H9 (cell line): Measurements from ENCODE around the gene TRABD. TPM values are rescaled to one million over a fixed set of nuclear protein-coding genes. Genes with fewer than 3 reads are reported as not detected.

Experiments used
- DNase-seq: peaks from one replicate; pipeline ENCODE4 v3.0.0-alpha.2; 2017
- H2AFZ ChIP-seq: one replicate; pipeline ENCODE4 v1.6.1; 2013; ENCODE audit warnings: mild to moderate bottlenecking, low read length, control low read depth, moderate library complexity
- H2AK5ac ChIP-seq: 2 replicates; pipeline ENCODE4 v1.6.1; 2013; ENCODE audit warnings: low read length, control low read depth, mixed read lengths; ENCODE audit not compliant: insufficient read length
- H2BK120ac ChIP-seq: one replicate; pipeline ENCODE4 v1.6.1; 2013; ENCODE audit warnings: low read depth, mild to moderate bottlenecking, low read length, control low read depth, inconsistent platforms; ENCODE audit not compliant: poor library complexity, severe bottlenecking
- H2BK12ac ChIP-seq: 2 replicates; pipeline ENCODE4 v1.6.1; 2013; ENCODE audit warnings: low read length, control low read depth, mixed read lengths, low read depth; ENCODE audit not compliant: insufficient read length
- H2BK15ac ChIP-seq: 2 replicates; pipeline ENCODE4 v1.6.1; 2013; ENCODE audit warnings: low read depth, low read length, control low read depth
- H2BK20ac ChIP-seq: one replicate; pipeline ENCODE4 v1.6.1; 2013; ENCODE audit warnings: low read depth, mild to moderate bottlenecking, low read length, control low read depth, inconsistent platforms; ENCODE audit not compliant: poor library complexity, severe bottlenecking
- H2BK5ac ChIP-seq: 2 replicates; pipeline ENCODE4 v1.6.1; 2013; ENCODE audit warnings: low read length, control low read depth, mixed read lengths; ENCODE audit not compliant: insufficient read length
- H3K14ac ChIP-seq: 2 replicates; pipeline ENCODE4 v1.6.1; 2013; ENCODE audit warnings: low read length, control low read depth; ENCODE audit not compliant: insufficient read depth
- H3K18ac ChIP-seq: 2 replicates; pipeline ENCODE4 v1.6.1; 2013; ENCODE audit warnings: low read depth, mild to moderate bottlenecking, mixed read lengths, low read length, control low read depth; ENCODE audit not compliant: insufficient read length
- H3K23ac ChIP-seq: 2 replicates; pipeline ENCODE4 v1.6.1; 2013; ENCODE audit warnings: low read length, control low read depth, mixed read lengths, low read depth; ENCODE audit not compliant: insufficient read length
- H3K23me2 ChIP-seq: 2 replicates; pipeline ENCODE4 v1.6.1; 2013; ENCODE audit warnings: low read depth, mild to moderate bottlenecking, mixed read lengths, low read length, control low read depth; ENCODE audit not compliant: insufficient read length, poor library complexity, severe bottlenecking
- H3K27ac ChIP-seq: 2 replicates; pipeline ENCODE4 v1.5.1; 2013; ENCODE audit warnings: low read length, control low read depth, mixed read lengths, low read depth; ENCODE audit not compliant: insufficient read length
- H3K27me3 ChIP-seq: 2 replicates; pipeline ENCODE4 v1.6.1; 2013; ENCODE audit warnings: low read length, control low read depth, inconsistent platforms; ENCODE audit not compliant: insufficient read depth
- H3K4ac ChIP-seq: 2 replicates; pipeline ENCODE4 v1.6.1; 2013; ENCODE audit warnings: low read depth, mild to moderate bottlenecking, control low read depth, inconsistent platforms, low read length, moderate library complexity
- H3K4me1 ChIP-seq: 2 replicates; pipeline ENCODE4 v1.6.1; 2013; ENCODE audit warnings: low read length, control low read depth, inconsistent platforms; ENCODE audit not compliant: insufficient read depth
- H3K4me2 ChIP-seq: 2 replicates; pipeline ENCODE4 v1.6.1; 2013; ENCODE audit warnings: low read length, control low read depth, mixed read lengths; ENCODE audit not compliant: insufficient read length, insufficient read depth
- H3K56ac ChIP-seq: 2 replicates; pipeline ENCODE4 v1.6.1; 2013; ENCODE audit warnings: low read depth, mild to moderate bottlenecking, mixed read lengths, low read length, control low read depth; ENCODE audit not compliant: insufficient read length
- H3K79me1 ChIP-seq: 2 replicates; pipeline ENCODE4 v1.6.1; 2013; ENCODE audit warnings: low read depth, mild to moderate bottlenecking, moderate library complexity, low read length, control low read depth, inconsistent platforms; ENCODE audit not compliant: insufficient read depth, poor library complexity, severe bottlenecking
- H3K79me2 ChIP-seq: 2 replicates; pipeline ENCODE4 v1.6.1; 2013; ENCODE audit warnings: low read length, control low read depth, inconsistent platforms; ENCODE audit not compliant: insufficient read depth
- H3K9ac ChIP-seq: 2 replicates; pipeline ENCODE4 v1.6.1; 2013; ENCODE audit warnings: low read length, control low read depth, mixed read lengths; ENCODE audit not compliant: insufficient read length; ENCODE audit errors: extremely low read depth
- H3K9me3 ChIP-seq: one replicate; pipeline ENCODE4 v1.6.1; 2013; ENCODE audit warnings: low read depth, low read length, inconsistent platforms; ENCODE audit not compliant: control insufficient read depth
- H3T11ph ChIP-seq: one replicate; pipeline ENCODE4 v1.6.1; 2013; ENCODE audit warnings: mild to moderate bottlenecking, low read length, control low read depth, inconsistent platforms
- H4K20me1 ChIP-seq: one replicate; pipeline ENCODE4 v1.6.1; 2013; ENCODE audit not compliant: control insufficient read depth, insufficient read length, insufficient read depth
- H4K5ac ChIP-seq: 2 replicates; pipeline ENCODE4 v1.6.1; 2013; ENCODE audit warnings: low read depth, mild to moderate bottlenecking, mixed read lengths, low read length, control low read depth; ENCODE audit not compliant: insufficient read length
- H4K8ac ChIP-seq: replicated peaks from 2 replicates; pipeline ENCODE4 v1.6.1; 2013; ENCODE audit warnings: low read length, control low read depth, mixed read lengths, low read depth; ENCODE audit not compliant: insufficient read length
- H4K91ac ChIP-seq: 2 replicates; pipeline ENCODE4 v1.6.1; 2013; ENCODE audit warnings: low read depth, mild to moderate bottlenecking, moderate library complexity, mixed read lengths, low read length, control low read depth; ENCODE audit not compliant: insufficient read length
- H3K27ac Mint-ChIP-seq, 3 experiments: 2 replicates in 2 of 3; 3 replicates in 1 of 3; pipeline ENCODE4 v1.8.0; 2020 to 2021; ENCODE audit warnings: mixed read lengths in 3 of 3, mild to moderate bottlenecking in 1 of 3, moderate library complexity in 1 of 3
- H3K27me3 Mint-ChIP-seq: 2 replicates; pipeline ENCODE4 v1.8.0; 2021; ENCODE audit warnings: low read depth, mild to moderate bottlenecking, moderate library complexity, mixed read lengths
- H3K36me3 Mint-ChIP-seq, 3 experiments: 2 replicates in 2 of 3; 3 replicates in 1 of 3; pipeline ENCODE4 v1.8.0; 2020 to 2021; ENCODE audit warnings: low read depth in 3 of 3, mixed read lengths in 3 of 3; ENCODE audit not compliant: insufficient read depth in 1 of 3
- H3K4me1 Mint-ChIP-seq, 2 experiments: 2 replicates each; pipeline ENCODE4 v1.8.0; 2020; ENCODE audit warnings: mixed read lengths in 2 of 2
- H3K4me3 Mint-ChIP-seq, 2 experiments: 2 replicates in 1 of 2; 3 replicates in 1 of 2; pipeline ENCODE4 v1.8.0; 2020 to 2021; ENCODE audit warnings: mild to moderate bottlenecking in 2 of 2, mixed read lengths in 2 of 2, moderate library complexity in 1 of 2
- H3K9me3 Mint-ChIP-seq, 2 experiments: 2 replicates in 1 of 2; 3 replicates in 1 of 2; pipeline ENCODE4 v1.8.0; 2020; ENCODE audit warnings: mild to moderate bottlenecking in 2 of 2, mixed read lengths in 2 of 2, moderate library complexity in 1 of 2
- CTCF ChIP-seq: fragments of 200-600 bp; sonication (generic); conservative IDR thresholded peaks from 3 replicates; pipeline ENCODE4 v1.8.0; 2021; ENCODE audit warnings: antibody characterized with exemption, mild to moderate bottlenecking
- WGBS: extraction: QIAGEN DNeasy Blood & Tissue Kit; methylation state at CpG from one replicate; pipeline ENCODE4 v1.1.7; 2013; ENCODE audit warnings: missing lambda C conversion rate, low lambda C conversion rate, mixed read lengths; ENCODE audit not compliant: insufficient read length; ENCODE audit errors: extremely low coverage; 5-methylcytosine and 5-hydroxymethylcytosine counted together
- total RNA-seq: library from RNA; stranded (reverse); gene quantifications from 2 replicates; pipeline ENCODE4 v1.2.1, GENCODE V29; 2021

TRABD gene
- total RNA-seq, 1 experiment from 2014 or later: 47.8 TPM

DNA sequence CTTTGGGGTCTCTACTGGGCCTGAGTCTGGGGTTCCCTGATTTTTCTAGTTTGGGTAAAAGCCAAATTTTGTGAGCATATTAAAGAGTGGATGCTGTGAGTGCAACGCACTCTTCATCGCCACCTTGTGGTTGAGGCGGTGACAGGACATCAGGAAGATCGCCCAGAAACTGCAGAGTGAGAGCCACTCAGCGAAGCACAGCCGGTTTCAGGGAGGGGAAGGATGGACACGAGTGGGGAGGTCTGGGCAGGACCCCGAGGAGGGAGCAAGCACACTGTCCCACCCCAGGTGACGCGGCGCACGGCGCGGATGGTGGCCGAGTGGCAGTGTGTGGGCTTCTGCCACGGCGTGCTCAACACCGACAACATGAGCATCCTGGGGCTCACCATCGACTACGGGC, 24.2 kb downstream of the TRABD start:
- Histone ChIP-seq H2AFZ (no peak overlapping the region), H4K8ac (no peak overlapping the region), H3K27ac (no peak overlapping the region), H3K4me1 (no peaks in the 10 kb centered on the region), H3K79me2 (peaks cover 2% of the 10 kb centered on the region; the same call in 1 of the 2 replicates), H3K9me3 (no peaks in the 10 kb centered on the region), H3K14ac (no peak overlapping the region), H4K5ac (no peak overlapping the region), H2BK5ac (no peak overlapping the region), H4K91ac (no peak overlapping the region), H2BK120ac (no peak overlapping the region), H3T11ph (no peak overlapping the region), H2BK12ac (no peak overlapping the region), H3K18ac (no peak overlapping the region), H2BK15ac (no peak overlapping the region), H3K4me2 (no peak overlapping the region), H3K23ac (no peak overlapping the region), H3K4ac (no peak overlapping the region), H3K27me3 (no peaks in the 10 kb centered on the region), H2BK20ac (no peak overlapping the region), H3K56ac (no peak overlapping the region), H2AK5ac (no peak overlapping the region), H4K20me1 (no peaks in the 10 kb centered on the region), H3K79me1 (no peaks in the 10 kb centered on the region), H3K9ac (no peak overlapping the region), H3K23me2 (no peaks in the 10 kb centered on the region)
- no CpG with 5 or more reads among the region's 20 CpGs for WGBS
- peaks cover 2 to 6% of the 10 kb centered on the region in 2 experiments; a peak in 2 of 4 replicates for H3K4me1 Mint-ChIP-seq
- peaks cover 0 to 8% of the 10 kb centered on the region in 2 experiments; a peak in 1 of 5 replicates for H3K9me3 Mint-ChIP-seq
- H3K4me3 Mint-ChIP-seq: no peak overlapping the region; a peak in 1 of 5 replicates
- peak; percentile 90 for TF ChIP-seq CTCF
- H3K27ac Mint-ChIP-seq: no peak overlapping the region
- no peaks in the 10 kb centered on the region for H3K27me3 Mint-ChIP-seq
- peaks cover 26 to 65% (median 62%) of the 10 kb centered on the region in 3 experiments; a peak in 6 of 7 replicates for H3K36me3 Mint-ChIP-seq
- DNase-seq: no peak
